Measurements from ENCODE around the gene CKB.

CKB gene

GRCh38 chr14:103549361-103550311 is 27.0 kb upstream of the CKB start:
- no peak for DNase-seq

GRCh38 chr14:103548463-103549351 is 26.1 kb upstream of the CKB start:
- no peak for DNase-seq

GRCh38 chr14:103547941-103548462 is 25.4 kb upstream of the CKB start:
- DNase-seq, result no peak

GRCh38 chr14:103547455-103547940 is 24.9 kb upstream of the CKB start:
- DNase-seq, result no peak

GRCh38 chr14:103546652-103547454 is 24.2 kb upstream of the CKB start:
- peak; percentile 71 for DNase-seq

- no peak for DNase-seq
These were observed 23.5 kb upstream of the CKB start for GRCh38 chr14:103545915-103546651.

- no peak for DNase-seq
These were observed 22.7 kb upstream of the CKB start for GRCh38 chr14:103545219-103545914.

GRCh38 chr14:103544388-103545218 is 22.0 kb upstream of the CKB start:
- no peak for DNase-seq

GRCh38 chr14:103543721-103544387 is 21.2 kb upstream of the CKB start:
- DNase-seq, result no peak

GRCh38 chr14:103543140-103543539 is 20.5 kb upstream of the CKB start:
- DNase-seq, result no peak

- DNase-seq, result peak; percentile 43
These were observed 20.0 kb upstream of the CKB start for GRCh38 chr14:103542605-103543088.

- no peak for DNase-seq
These were observed 19.3 kb upstream of the CKB start for GRCh38 chr14:103541709-103542604.

GRCh38 chr14:103540821-103541708 is 18.4 kb upstream of the CKB start:
- DNase-seq, result no peak

- DNase-seq, result no peak
These were observed 16.6 kb upstream of the CKB start for GRCh38 chr14:103539056-103539825.

GRCh38 chr14:103538291-103539055 is 15.8 kb upstream of the CKB start:
- DNase-seq, result no peak

Measured in NCI-H510A treated with DMSO at 0.1 percent for 48 hours (cell line).